ENCODE data around the gene ANXA11.

GRCh38 chr10:80173466-80173865 lies 31.9 kb downstream of the ANXA11 start:
- TF ChIP-seq EZH2 (IDR thresholded peaks at IDR 0.05; ENCODE audit: borderline replicate concordance, low read depth, low read length, severe bottlenecking) (no peak), CTCF (IDR thresholded peaks at IDR 0.05; ENCODE audit: borderline replicate concordance, extremely low read depth, low read length, poor library complexity, severe bottlenecking) (no peak)

All from DND-41 (cell line).